ENCODE results near the gene PKNOX1. TPM values are rescaled to one million over a fixed set of nuclear protein-coding genes. Genes with fewer than 3 reads are reported as not detected.

The PKNOX1 gene
- polyA plus RNA-seq, 3 donors, result 9.2 to 11.8 (median 9.9) TPM

- Histone ChIP-seq H4K20me1 (ENCODE audit: insufficient read depth, low read length) (no peaks in the 10 kb centered on the region), H2AFZ (ENCODE audit: insufficient read depth, low read depth, low read length, poor library complexity, severe bottlenecking) (no peak overlapping the region), H3K9ac (ENCODE audit: insufficient read depth, low read length, poor library complexity, severe bottlenecking) (no peak overlapping the region), H3K79me2 (ENCODE audit: insufficient read depth, low read length) (no peaks in the 10 kb centered on the region), H3K9me3 (replicated peaks in 1 of 2; ENCODE audit: control insufficient read depth in 1 of 2, insufficient read depth in 1 of 2, low read length in 2 of 2) (no peaks in the 10 kb centered on the region), H3K36me3 (replicated peaks in 1 of 2; ENCODE audit: control insufficient read depth in 1 of 2, insufficient read depth in 2 of 2, low read length in 2 of 2) (peaks cover 59 to 83% of the 10 kb centered on the region in 2 donors), H3K4me2 (replicated peaks; ENCODE audit: extremely low read depth, low read length, poor library complexity, severe bottlenecking) (no peak overlapping the region), H3K4me1 (ENCODE audit: control insufficient read depth in 1 of 2, insufficient read depth in 2 of 2, low read length in 2 of 2) (no peaks in the 10 kb centered on the region), H3K27ac (ENCODE audit: low read depth in 1 of 2, low read length in 2 of 2) (no peak overlapping the region), H3K27me3 (ENCODE audit: control insufficient read depth in 2 of 2, insufficient read depth in 2 of 2, low read length in 2 of 2) (no peaks in the 10 kb centered on the region), H3K4me3 (replicated peaks in 1 of 3; ENCODE audit: low read depth in 2 of 3, low read length in 3 of 3) (no peak overlapping the region)
- Mint-ChIP-seq H3K4me3 (no peak overlapping the region), H3K27ac (peak overlapping the region in 1 of 7 donors; percentile 46), H3K36me3 (peaks cover 75 to 87% of the 10 kb centered on the region in 2 donors), H3K4me1 (peaks cover 6% of the 10 kb centered on the region), H3K9me3 (no peaks in the 10 kb centered on the region), H3K27me3 (ENCODE audit: low read depth in 3 of 3) (peaks cover 0 to 1% (median 0%) of the 10 kb centered on the region in 3 donors)
- TF ChIP-seq, protein P1, sequence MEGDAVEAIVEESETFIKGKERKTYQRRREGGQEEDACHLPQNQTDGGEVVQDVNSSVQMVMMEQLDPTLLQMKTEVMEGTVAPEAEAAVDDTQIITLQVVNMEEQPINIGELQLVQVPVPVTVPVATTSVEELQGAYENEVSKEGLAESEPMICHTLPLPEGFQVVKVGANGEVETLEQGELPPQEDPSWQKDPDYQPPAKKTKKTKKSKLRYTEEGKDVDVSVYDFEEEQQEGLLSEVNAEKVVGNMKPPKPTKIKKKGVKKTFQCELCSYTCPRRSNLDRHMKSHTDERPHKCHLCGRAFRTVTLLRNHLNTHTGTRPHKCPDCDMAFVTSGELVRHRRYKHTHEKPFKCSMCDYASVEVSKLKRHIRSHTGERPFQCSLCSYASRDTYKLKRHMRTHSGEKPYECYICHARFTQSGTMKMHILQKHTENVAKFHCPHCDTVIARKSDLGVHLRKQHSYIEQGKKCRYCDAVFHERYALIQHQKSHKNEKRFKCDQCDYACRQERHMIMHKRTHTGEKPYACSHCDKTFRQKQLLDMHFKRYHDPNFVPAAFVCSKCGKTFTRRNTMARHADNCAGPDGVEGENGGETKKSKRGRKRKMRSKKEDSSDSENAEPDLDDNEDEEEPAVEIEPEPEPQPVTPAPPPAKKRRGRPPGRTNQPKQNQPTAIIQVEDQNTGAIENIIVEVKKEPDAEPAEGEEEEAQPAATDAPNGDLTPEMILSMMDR (IDR thresholded peaks at IDR 0.05), result no peak
- WGBS (ENCODE audit: insufficient coverage), result 86% methylated on average over 12 of the region's 13 CpGs
- intact Hi-C loops (cut with micrococcal nuclease), result no loop called here
- no peak for DNase-seq
These were observed 41.7 kb downstream of the PKNOX1 start for GRCh38 chr21:43015906-43016540.

DNA sequence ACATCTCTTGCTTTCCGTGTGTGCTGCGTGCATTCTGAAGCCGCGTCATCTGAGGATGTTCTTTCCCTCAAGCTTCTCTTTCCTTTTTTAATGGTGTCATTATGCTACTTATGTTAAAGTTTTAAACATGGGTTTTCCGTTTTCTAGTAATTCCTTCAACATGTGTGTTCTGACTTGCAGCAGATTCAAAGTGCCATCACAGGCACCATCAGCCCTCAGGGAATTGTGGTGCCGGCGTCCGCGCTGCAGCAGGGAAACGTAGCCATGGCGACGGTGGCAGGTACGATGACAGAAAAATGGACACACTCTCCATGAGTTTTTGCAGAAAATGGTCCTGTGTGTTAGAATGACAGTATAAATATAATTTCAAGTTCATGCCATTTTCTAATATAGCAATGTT is 42.4 kb downstream of the PKNOX1 start:
- no peak overlapping the region for H3K4me3 Mint-ChIP-seq
- H3K4me1 ChIP-seq (ENCODE audit: control insufficient read depth in 1 of 2, insufficient read depth in 2 of 2, low read length in 2 of 2), result no peaks in the 10 kb centered on the region
- H3K9me3 Mint-ChIP-seq, result no peaks in the 10 kb centered on the region
- H3K27ac ChIP-seq (ENCODE audit: low read depth in 1 of 2, low read length in 2 of 2), result no peak overlapping the region
- no peak overlapping the region for H3K27ac Mint-ChIP-seq
- WGBS (ENCODE audit: insufficient coverage), result no CpG with 5 or more reads among the region's 13 CpGs
- peaks cover 0 to 1% (median 0%) of the 10 kb centered on the region in 3 donors for H3K27me3 Mint-ChIP-seq (ENCODE audit: low read depth in 3 of 3)
- peaks cover 60 to 83% of the 10 kb centered on the region in 2 donors for H3K36me3 ChIP-seq (replicated peaks in 1 of 2; ENCODE audit: control insufficient read depth in 1 of 2, insufficient read depth in 2 of 2, low read length in 2 of 2)
- H3K4me3 ChIP-seq (replicated peaks in 1 of 3; ENCODE audit: low read depth in 2 of 3, low read length in 3 of 3), result no peak overlapping the region
- no peak overlapping the region for H3K9ac ChIP-seq (ENCODE audit: insufficient read depth, low read length, poor library complexity, severe bottlenecking)
- H3K27me3 ChIP-seq (ENCODE audit: control insufficient read depth in 2 of 2, insufficient read depth in 2 of 2, low read length in 2 of 2), result no peaks in the 10 kb centered on the region
- peaks cover 76 to 87% of the 10 kb centered on the region in 2 donors for H3K36me3 Mint-ChIP-seq
- intact Hi-C loops (cut with micrococcal nuclease), result no loop called here
- H3K4me2 ChIP-seq (replicated peaks; ENCODE audit: extremely low read depth, low read length, poor library complexity, severe bottlenecking), result no peak overlapping the region
- H3K4me1 Mint-ChIP-seq, result peaks cover 6% of the 10 kb centered on the region
- H3K79me2 ChIP-seq (ENCODE audit: insufficient read depth, low read length), result no peaks in the 10 kb centered on the region
- no peaks in the 10 kb centered on the region for H3K9me3 ChIP-seq (replicated peaks in 1 of 2; ENCODE audit: control insufficient read depth in 1 of 2, insufficient read depth in 1 of 2, low read length in 2 of 2)
- TF ChIP-seq, protein P1 (IDR thresholded peaks at IDR 0.05), result no peak
- no peak overlapping the region for H2AFZ ChIP-seq (ENCODE audit: insufficient read depth, low read depth, low read length, poor library complexity, severe bottlenecking)
- H4K20me1 ChIP-seq (ENCODE audit: insufficient read depth, low read length), result no peaks in the 10 kb centered on the region
- no peak for DNase-seq

Measured in CD14-positive monocyte (primary cell).